Astrocyte (in vitro differentiated cells and primary cell): ENCODE measurements around the gene SDF2. TPM values are rescaled to one million over a fixed set of nuclear protein-coding genes. Genes with fewer than 3 reads are reported as not detected.

Experiments
- DNase-seq: peaks from one replicate; pipeline ENCODE4 v3.0.0-alpha.2; 2010; ENCODE audit warnings: low read depth
- FAIRE-seq: peaks from 2 replicates; lab custom pipeline; 2011; peaks lifted over from hg19 to GRCh38; lab: Jason Lieb, UNC
- H2AFZ ChIP-seq: 2 replicates; pipeline ENCODE4 v1.6.0; 2012; ENCODE audit warnings: low read depth, low read length, inconsistent platforms
- H3K27ac ChIP-seq: 2 replicates; pipeline ENCODE4 v1.5.1; 2011; ENCODE audit warnings: low read depth, low read length, inconsistent platforms
- H3K27me3 ChIP-seq: 2 replicates; pipeline ENCODE4 v1.6.0; 2011; ENCODE audit warnings: low read length, inconsistent platforms; ENCODE audit not compliant: insufficient read depth
- H3K36me3 ChIP-seq: 2 replicates; pipeline ENCODE4 v1.5.1; 2011; ENCODE audit warnings: low read length, inconsistent platforms; ENCODE audit not compliant: insufficient read depth
- H3K4me1 ChIP-seq: 2 replicates; pipeline ENCODE4 v1.5.1; 2011; ENCODE audit warnings: low read length, inconsistent platforms; ENCODE audit not compliant: insufficient read depth
- H3K4me2 ChIP-seq: 2 replicates; pipeline ENCODE4 v1.6.0; 2012; ENCODE audit warnings: low read length, inconsistent platforms
- H3K4me3 ChIP-seq: 2 replicates; pipeline ENCODE4 v1.5.1; 2011; ENCODE audit warnings: low read depth, mild to moderate bottlenecking, low read length, inconsistent platforms; ENCODE audit not compliant: insufficient read depth
- H3K79me2 ChIP-seq: 2 replicates; pipeline ENCODE4 v1.6.0; 2012; ENCODE audit warnings: mild to moderate bottlenecking, low read length, inconsistent platforms; ENCODE audit not compliant: insufficient read depth
- H3K9ac ChIP-seq: 2 replicates; pipeline ENCODE4 v1.6.0; 2012; ENCODE audit warnings: mild to moderate bottlenecking, low read length, inconsistent platforms
- H3K9me3 ChIP-seq: 2 replicates; pipeline ENCODE4 v1.5.1; 2012; ENCODE audit warnings: low read depth, mild to moderate bottlenecking, low read length, inconsistent platforms; ENCODE audit not compliant: insufficient read depth
- H4K20me1 ChIP-seq: 2 replicates; pipeline ENCODE4 v1.6.0; 2012; ENCODE audit warnings: low read length, inconsistent platforms; ENCODE audit not compliant: insufficient read depth
- H3K27ac Mint-ChIP-seq: one replicate; pipeline ENCODE4 v1.8.0; 2021; ENCODE audit warnings: mild to moderate bottlenecking, mixed read lengths; ENCODE audit not compliant: unreplicated experiment
- H3K27me3 Mint-ChIP-seq: one replicate; pipeline ENCODE4 v1.8.0; 2021; ENCODE audit warnings: low read depth, mixed read lengths; ENCODE audit not compliant: unreplicated experiment
- H3K36me3 Mint-ChIP-seq: one replicate; pipeline ENCODE4 v1.8.0; 2021; ENCODE audit warnings: low read depth, mixed read lengths; ENCODE audit not compliant: unreplicated experiment
- H3K4me1 Mint-ChIP-seq: one replicate; pipeline ENCODE4 v1.8.0; 2021; ENCODE audit warnings: low read depth, mixed read lengths; ENCODE audit not compliant: unreplicated experiment
- H3K4me3 Mint-ChIP-seq: one replicate; pipeline ENCODE4 v1.8.0; 2021; ENCODE audit warnings: mild to moderate bottlenecking, moderate library complexity, mixed read lengths; ENCODE audit not compliant: unreplicated experiment
- H3K9me3 Mint-ChIP-seq: one replicate; pipeline ENCODE4 v1.8.0; 2021; ENCODE audit warnings: mild to moderate bottlenecking, mixed read lengths; ENCODE audit not compliant: unreplicated experiment
- CTCF ChIP-seq: IDR thresholded peaks from 2 replicates; pipeline ENCODE4 v1.5.1; 2011; ENCODE audit warnings: low read depth, mild to moderate bottlenecking, inconsistent platforms, low read length, moderate library complexity; ENCODE audit not compliant: insufficient read depth
- EZH2 ChIP-seq: IDR thresholded peaks from 2 replicates; pipeline ENCODE4 v1.6.1; 2012; ENCODE audit warnings: mild to moderate bottlenecking, low read length, inconsistent platforms; ENCODE audit not compliant: insufficient read depth
- total RNA-seq: library from RNA; stranded (reverse); gene quantifications from 2 replicates; pipeline ENCODE4 v1.2.1, GENCODE V29; 2021

SDF2 gene
- total RNA-seq, 1 donor from 2014 or later: 71.2 TPM

- Histone ChIP-seq H3K27me3 (no peaks in the 10 kb centered on the region), H4K20me1 (peaks cover 77% of the 10 kb centered on the region), H3K36me3 (peaks cover 38% of the 10 kb centered on the region), H3K4me3 (no peak overlapping the region), H3K4me1 (no peaks in the 10 kb centered on the region), H3K9ac (no peak overlapping the region), H3K4me2 (no peak overlapping the region), H2AFZ (no peak overlapping the region), H3K27ac (no peak overlapping the region), H3K79me2 (peaks cover 61% of the 10 kb centered on the region), H3K9me3 (no peaks in the 10 kb centered on the region)
- Mint-ChIP-seq H3K27ac (no peak overlapping the region), H3K4me1 (peaks cover 16% of the 10 kb centered on the region), H3K4me3 (no peak overlapping the region), H3K9me3 (no peaks in the 10 kb centered on the region), H3K27me3 (no peaks in the 10 kb centered on the region), H3K36me3 (peaks cover 36% of the 10 kb centered on the region)
- no peak for DNase-seq
- TF ChIP-seq CTCF (no peak), EZH2 (no peak)
- FAIRE-seq: no peak
Measured at GRCh38 chr17:28669918-28670317, 8.2 kb upstream of the SDF2 start.

DNA sequence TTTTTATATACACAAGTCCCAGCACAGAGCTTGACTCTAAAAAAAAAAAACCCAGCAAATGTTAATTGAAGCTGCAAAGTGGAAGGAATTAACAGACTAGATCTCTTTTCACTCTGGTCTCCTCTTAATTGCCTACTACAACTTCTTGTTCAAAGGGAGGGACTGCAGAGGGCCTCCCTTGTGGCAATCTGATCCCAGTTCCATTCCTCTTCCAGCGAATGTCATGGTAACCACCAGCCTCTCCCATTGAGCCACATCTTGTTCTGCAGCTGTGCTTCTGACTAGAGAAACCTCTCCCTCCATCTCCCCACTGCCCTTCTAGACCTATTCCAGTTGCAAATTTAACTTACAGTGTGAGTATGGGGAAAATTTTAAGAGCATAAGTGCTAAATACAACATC lies 6.2 kb upstream of the SDF2 start:
- Histone ChIP-seq H3K4me1 (peaks cover 6% of the 10 kb centered on the region), H3K27me3 (no peaks in the 10 kb centered on the region), H3K27ac (no peak overlapping the region), H3K9ac (no peak overlapping the region), H2AFZ (no peak overlapping the region), H3K79me2 (peaks cover 81% of the 10 kb centered on the region), H4K20me1 (peaks cover 80% of the 10 kb centered on the region), H3K4me2 (no peak overlapping the region), H3K36me3 (peaks cover 18% of the 10 kb centered on the region), H3K9me3 (no peaks in the 10 kb centered on the region), H3K4me3 (no peak overlapping the region)
- Mint-ChIP-seq H3K27ac (no peak overlapping the region), H3K4me3 (no peak overlapping the region), H3K27me3 (no peaks in the 10 kb centered on the region), H3K36me3 (peaks cover 20% of the 10 kb centered on the region), H3K4me1 (peaks cover 26% of the 10 kb centered on the region), H3K9me3 (no peaks in the 10 kb centered on the region)
- FAIRE-seq (no peak), DNase-seq (no peak)
- TF ChIP-seq EZH2 (no peak), CTCF (no peak)

GRCh38 chr17:28665994-28666393 lies 4.3 kb upstream of the SDF2 start:
- Histone ChIP-seq H3K4me3 (no peak overlapping the region), H3K27ac (no peak overlapping the region), H3K27me3 (no peaks in the 10 kb centered on the region), H3K9me3 (no peaks in the 10 kb centered on the region), H3K4me1 (peaks cover 8% of the 10 kb centered on the region), H3K79me2 (peaks cover 94% of the 10 kb centered on the region), H3K9ac (no peak overlapping the region), H3K4me2 (no peak overlapping the region), H4K20me1 (peaks cover 77% of the 10 kb centered on the region), H2AFZ (no peak overlapping the region), H3K36me3 (peaks cover 7% of the 10 kb centered on the region)
- H3K9me3 Mint-ChIP-seq: no peaks in the 10 kb centered on the region
- peaks cover 14% of the 10 kb centered on the region for H3K36me3 Mint-ChIP-seq
- FAIRE-seq (no peak), DNase-seq (no peak)
- H3K4me3 Mint-ChIP-seq: no peak overlapping the region
- no peaks in the 10 kb centered on the region for H3K27me3 Mint-ChIP-seq
- peaks cover 26% of the 10 kb centered on the region for H3K4me1 Mint-ChIP-seq
- TF ChIP-seq EZH2: no peak
- no peak overlapping the region for H3K27ac Mint-ChIP-seq
